Suppressor macrophage (primary cell): ENCODE results near the gene CBR1.

ENCODE experiments used
- DNase-seq, 4 experiments: peaks; one replicate each; pipeline ENCODE4 v3.0.0-alpha.2; 2020 to 2022

The CBR1 gene

DNA sequence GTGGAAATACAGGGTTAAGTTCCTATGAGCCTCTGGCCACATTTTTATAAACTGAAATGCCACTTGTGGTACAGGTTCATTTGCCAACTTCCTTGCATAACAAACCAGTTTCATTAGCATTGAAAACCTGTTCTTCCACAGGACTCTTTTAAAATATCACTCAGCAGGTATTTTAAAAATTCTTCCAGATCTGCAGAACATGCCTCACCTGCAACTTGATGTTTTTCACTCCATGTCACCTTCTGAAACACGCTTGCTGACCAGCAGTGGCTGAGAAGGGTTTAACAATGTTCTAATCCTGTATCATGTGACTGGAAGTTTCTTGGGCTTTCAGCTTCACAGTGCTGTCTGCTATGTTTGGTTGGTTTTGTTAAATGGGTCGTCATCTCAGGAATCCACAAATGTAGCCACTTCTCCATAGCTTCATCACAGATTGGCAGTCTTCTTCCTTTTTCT is 47.5 kb downstream of the CBR1 start:
- DNase-seq: peak in 2 of 4 experiments; percentile 35 to 41

DNA sequence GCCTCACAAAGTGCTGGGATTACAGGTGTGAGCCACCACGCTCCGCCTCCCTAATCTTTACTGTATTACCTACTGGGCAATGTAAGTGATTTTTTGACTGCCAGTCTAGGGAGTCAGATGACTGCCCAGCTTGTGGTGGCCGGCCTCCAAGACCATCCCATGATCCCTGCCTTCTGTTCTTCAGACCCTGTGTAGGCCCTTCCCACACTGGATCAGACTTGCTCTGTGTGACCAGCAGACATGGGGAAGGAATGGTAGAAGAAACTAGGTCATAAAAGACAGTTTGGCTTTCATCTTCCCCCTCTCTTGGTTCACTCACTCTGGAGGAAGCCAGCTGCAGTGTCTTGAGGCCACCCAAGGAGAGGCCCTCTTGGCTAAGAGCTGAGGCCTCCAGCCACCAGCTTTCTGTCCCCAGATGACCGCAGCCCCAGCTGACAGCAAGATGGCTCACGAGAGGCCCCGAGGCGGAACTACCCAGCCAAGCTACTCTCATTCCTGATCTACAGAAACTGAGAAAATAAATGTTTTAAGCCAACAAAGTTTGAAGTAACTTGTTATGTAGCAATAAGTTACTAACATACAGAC is 50.6 kb downstream of the CBR1 start:
- peak in 3 of 4 experiments; percentile 25 to 47 (median 36) for DNase-seq
